ENCODE data around the gene FAM53B.
A peak's percentile ranks its signal among the peaks of the same experiment; 100 is the strongest.

The FAM53B gene

GRCh38 chr10:124643330-124644009 lies 100.7 kb downstream of the FAM53B start:
- Histone ChIP-seq H3K9me3 (no peaks in the 10 kb centered on the region), H3K27me3 (no peaks in the 10 kb centered on the region), H3K4me3 (ENCODE audit: low read depth in 1 of 2, low read length in 1 of 2) (no peak overlapping the region), H3K27ac (peak overlapping the region; percentile 99), H3K36me3 (no peaks in the 10 kb centered on the region), H3K4me1 (ENCODE audit: control insufficient read depth in 1 of 2, insufficient read depth in 1 of 2, low read depth in 1 of 2, low read length in 1 of 2) (peaks cover 78 to 98% of the 10 kb centered on the region in 2 experiments)
- TF ChIP-seq CTCF (IDR thresholded peaks at IDR 0.05): no peak

GRCh38 chr10:124642088-124642710 lies 102.0 kb downstream of the FAM53B start:
- Histone ChIP-seq H3K27me3 (no peaks in the 10 kb centered on the region), H3K4me1 (ENCODE audit: control insufficient read depth in 1 of 2, insufficient read depth in 1 of 2, low read depth in 1 of 2, low read length in 1 of 2) (peaks cover 78 to 98% of the 10 kb centered on the region in 2 experiments), H3K4me3 (ENCODE audit: low read depth in 1 of 2, low read length in 1 of 2) (peak overlapping the region; percentile 51 to 53), H3K27ac (peak overlapping the region; percentile 99), H3K9me3 (no peaks in the 10 kb centered on the region), H3K36me3 (no peaks in the 10 kb centered on the region)
- TF ChIP-seq CTCF (IDR thresholded peaks at IDR 0.05): no peak

- TF ChIP-seq CTCF (IDR thresholded peaks at IDR 0.05): no peak
These were observed 102.7 kb downstream of the FAM53B start for GRCh38 chr10:124641282-124642087.

GRCh38 chr10:124640538-124641231 lies 103.5 kb downstream of the FAM53B start:
- H3K9me3 ChIP-seq: no peaks in the 10 kb centered on the region
- peak overlapping the region; percentile 51 to 53 for H3K4me3 ChIP-seq (ENCODE audit: low read depth in 1 of 2, low read length in 1 of 2)
- H3K27me3 ChIP-seq: no peaks in the 10 kb centered on the region
- H3K36me3 ChIP-seq: no peaks in the 10 kb centered on the region
- H3K4me1 ChIP-seq (ENCODE audit: control insufficient read depth in 1 of 2, insufficient read depth in 1 of 2, low read depth in 1 of 2, low read length in 1 of 2): peaks cover 70 to 92% of the 10 kb centered on the region in 2 experiments
- peak overlapping the region; percentile 99 for H3K27ac ChIP-seq
- TF ChIP-seq CTCF (IDR thresholded peaks at IDR 0.05): no peak

More at GRCh38 chr10:124641282-124642087, 102.7 kb downstream of the FAM53B start:
- Histone ChIP-seq H3K36me3 (no peaks in the 10 kb centered on the region), H3K27ac (peak overlapping the region; percentile 99), H3K4me1 (ENCODE audit: control insufficient read depth in 1 of 2, insufficient read depth in 1 of 2, low read depth in 1 of 2, low read length in 1 of 2) (peaks cover 78 to 98% of the 10 kb centered on the region in 2 experiments), H3K9me3 (no peaks in the 10 kb centered on the region), H3K27me3 (no peaks in the 10 kb centered on the region), H3K4me3 (ENCODE audit: low read depth in 1 of 2, low read length in 1 of 2) (peak overlapping the region; percentile 51 to 53)

- Histone ChIP-seq H3K27ac (peak overlapping the region; percentile 99), H3K4me3 (ENCODE audit: low read depth in 1 of 2, low read length in 1 of 2) (peak overlapping the region; percentile 51 to 53), H3K9me3 (no peaks in the 10 kb centered on the region), H3K4me1 (ENCODE audit: control insufficient read depth in 1 of 2, insufficient read depth in 1 of 2, low read depth in 1 of 2, low read length in 1 of 2) (peaks cover 66 to 85% of the 10 kb centered on the region in 2 experiments), H3K27me3 (no peaks in the 10 kb centered on the region), H3K36me3 (no peaks in the 10 kb centered on the region)
- no peak for TF ChIP-seq CTCF (IDR thresholded peaks at IDR 0.05)
These were observed 104.1 kb downstream of the FAM53B start for GRCh38 chr10:124640056-124640455.
